MM.1S (cell line): ENCODE results near the gene PITPNM3.

ENCODE experiments used
- CTCF ChIP-seq: fragments of 300-600 bp; sonication (generic); IDR thresholded peaks from 2 replicates; pipeline ENCODE4 v1.5.1; 2016; ENCODE audit warnings: antibody characterized with exemption, low read length, mixed read lengths
- EZH2 ChIP-seq: fragments of 300-600 bp; sonication (generic); optimal IDR thresholded peaks from 2 replicates; pipeline ENCODE3; 2017; ENCODE audit warnings: low read depth, mild to moderate bottlenecking, antibody characterized with exemption, low read length, mixed read lengths

- TF ChIP-seq CTCF (no peak), EZH2 (no peak)
These were observed 118.4 kb downstream of the PITPNM3 start for GRCh38 chr17:6437956-6438355.
